PFSK-1 (cell line): ENCODE results near the gene NR3C2.

Source experiments
- POLR2AphosphoS5 ChIP-seq: IDR thresholded peaks from 2 replicates; pipeline ENCODE4 v1.6.1; 2012; ENCODE audit warnings: low read depth, mild to moderate bottlenecking, control low read depth, low read length, moderate library complexity
- TAF1 ChIP-seq: IDR thresholded peaks from 2 replicates; pipeline ENCODE4 v1.6.1; 2012; ENCODE audit warnings: low read length, control low read depth, borderline replicate concordance; ENCODE audit not compliant: insufficient read depth
- TF ChIP-seq, protein P1 (sequence below), 2 experiments: IDR thresholded peaks; 2 replicates each; pipeline versions ENCODE4 v1.6.1 to v1.8.0; 2011 to 2012; ENCODE audit warnings: low read depth in 2 of 2, low read length in 2 of 2, control low read depth in 1 of 2, inconsistent platforms in 1 of 2, mild to moderate bottlenecking in 1 of 2, moderate library complexity in 1 of 2; ENCODE audit not compliant: insufficient read depth in 1 of 2

DNA sequence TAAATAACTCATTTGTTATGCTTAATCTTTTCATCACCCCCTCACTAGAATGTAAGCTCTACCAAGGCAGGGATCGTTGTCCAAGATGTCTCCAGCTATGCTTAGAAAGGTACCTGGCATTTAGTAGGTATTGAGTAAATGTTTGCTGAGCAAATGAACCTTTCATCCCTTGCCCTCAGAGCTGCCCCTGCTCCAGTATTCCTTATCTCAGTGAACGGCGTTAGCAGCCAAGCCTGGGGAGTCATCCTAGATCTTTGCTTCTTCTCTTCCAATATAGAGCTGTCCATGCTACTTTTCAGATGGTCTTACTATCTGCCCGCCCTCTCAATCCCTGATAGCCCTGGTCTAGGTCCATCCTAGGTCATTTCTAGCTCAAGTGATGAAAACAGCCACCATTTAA lies 188.4 kb downstream of the NR3C2 start:
- TF ChIP-seq POLR2AphosphoS5: no peak
- TF ChIP-seq, protein P1, sequence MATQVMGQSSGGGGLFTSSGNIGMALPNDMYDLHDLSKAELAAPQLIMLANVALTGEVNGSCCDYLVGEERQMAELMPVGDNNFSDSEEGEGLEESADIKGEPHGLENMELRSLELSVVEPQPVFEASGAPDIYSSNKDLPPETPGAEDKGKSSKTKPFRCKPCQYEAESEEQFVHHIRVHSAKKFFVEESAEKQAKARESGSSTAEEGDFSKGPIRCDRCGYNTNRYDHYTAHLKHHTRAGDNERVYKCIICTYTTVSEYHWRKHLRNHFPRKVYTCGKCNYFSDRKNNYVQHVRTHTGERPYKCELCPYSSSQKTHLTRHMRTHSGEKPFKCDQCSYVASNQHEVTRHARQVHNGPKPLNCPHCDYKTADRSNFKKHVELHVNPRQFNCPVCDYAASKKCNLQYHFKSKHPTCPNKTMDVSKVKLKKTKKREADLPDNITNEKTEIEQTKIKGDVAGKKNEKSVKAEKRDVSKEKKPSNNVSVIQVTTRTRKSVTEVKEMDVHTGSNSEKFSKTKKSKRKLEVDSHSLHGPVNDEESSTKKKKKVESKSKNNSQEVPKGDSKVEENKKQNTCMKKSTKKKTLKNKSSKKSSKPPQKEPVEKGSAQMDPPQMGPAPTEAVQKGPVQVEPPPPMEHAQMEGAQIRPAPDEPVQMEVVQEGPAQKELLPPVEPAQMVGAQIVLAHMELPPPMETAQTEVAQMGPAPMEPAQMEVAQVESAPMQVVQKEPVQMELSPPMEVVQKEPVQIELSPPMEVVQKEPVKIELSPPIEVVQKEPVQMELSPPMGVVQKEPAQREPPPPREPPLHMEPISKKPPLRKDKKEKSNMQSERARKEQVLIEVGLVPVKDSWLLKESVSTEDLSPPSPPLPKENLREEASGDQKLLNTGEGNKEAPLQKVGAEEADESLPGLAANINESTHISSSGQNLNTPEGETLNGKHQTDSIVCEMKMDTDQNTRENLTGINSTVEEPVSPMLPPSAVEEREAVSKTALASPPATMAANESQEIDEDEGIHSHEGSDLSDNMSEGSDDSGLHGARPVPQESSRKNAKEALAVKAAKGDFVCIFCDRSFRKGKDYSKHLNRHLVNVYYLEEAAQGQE (IDR thresholded peaks at IDR 0.05; ENCODE audit: insufficient read depth in 1 of 2, low read depth in 2 of 2, low read length in 2 of 2): no peak
- TF ChIP-seq TAF1: no peak
